ENCODE data around the gene STAG3. TPM values are rescaled to one million over a fixed set of nuclear protein-coding genes. Genes with fewer than 3 reads are reported as not detected.
A peak's percentile ranks its signal among the peaks of the same experiment; 100 is the strongest.

Gene STAG3
- total RNA-seq, 1 experiment from 2014 or later: 1.7 TPM

- Histone ChIP-seq H3K9me3 (ENCODE audit: control insufficient read depth, insufficient read depth, low read depth, low read length) (no peaks in the 10 kb centered on the region), H3K36me3 (ENCODE audit: control insufficient read depth, insufficient read depth, low read length) (no peaks in the 10 kb centered on the region), H3K4me1 (ENCODE audit: control insufficient read depth, insufficient read depth, low read length) (peaks cover 7% of the 10 kb centered on the region), H3K27me3 (ENCODE audit: control insufficient read depth, insufficient read depth, low read length) (no peaks in the 10 kb centered on the region), H3K4me3 (ENCODE audit: low read depth in 2 of 2, low read length in 2 of 2) (peak overlapping the region; percentile 39 to 71), H3K27ac (ENCODE audit: low read length) (0 out of 2 replicates have a peak overlapping the region, but pooled peaks have one; percentile 4)
- ChIA-PET POLR2A (no interaction called here), CTCF (interaction anchor here (0.6 kb wide), 1 partner anchor 10 kb away, joined by 4 read pairs; no protein-coding TSS in a partner anchor)
- in situ Hi-C loops (cut with HindIII; ENCODE audit: low pct_unique_long_range_greater_than_20kb, low sequenced_read_pairs) (no loop called here), intact Hi-C loops (cut with micrococcal nuclease; ENCODE audit: unreplicated experiment) (no loop called here)
- no peak for TF ChIP-seq TCF7L2 (IDR thresholded peaks at IDR 0.05; ENCODE audit: low read depth, low read length)
- no peak for TF ChIP-seq SIN3A (IDR thresholded peaks at IDR 0.05; ENCODE audit: borderline replicate concordance, insufficient read depth, low read depth, low read length)
- TF ChIP-seq REST (IDR thresholded peaks at IDR 0.05; ENCODE audit: insufficient read depth in 1 of 2, low read depth in 2 of 2, low read length in 1 of 2): no peak
- TF ChIP-seq POLR2AphosphoS5 (IDR thresholded peaks at IDR 0.05; ENCODE audit: low read depth, low read length): no peak
- TF ChIP-seq CTCF (IDR thresholded peaks at IDR 0.05): no peak
- no TSS peak for BruUV-seq (replicated peaks)
- ATAC-seq (no peak; the same call in 1 of the 2 replicates), DNase-seq (ENCODE audit: low read depth, low spot score) (no peak)
Observed at GRCh38 chr7:100167912-100168323, 9.8 kb upstream of the STAG3 start.

GRCh38 chr7:100169147-100169850 lies 8.4 kb upstream of the STAG3 start:
- intact Hi-C loops (cut with micrococcal nuclease; ENCODE audit: unreplicated experiment) (no loop called here), in situ Hi-C loops (cut with HindIII; ENCODE audit: low pct_unique_long_range_greater_than_20kb, low sequenced_read_pairs) (no loop called here)
- Histone ChIP-seq H3K27me3 (ENCODE audit: control insufficient read depth, insufficient read depth, low read length) (no peaks in the 10 kb centered on the region), H3K4me1 (ENCODE audit: control insufficient read depth, insufficient read depth, low read length) (peaks cover 7% of the 10 kb centered on the region), H3K9me3 (ENCODE audit: control insufficient read depth, insufficient read depth, low read depth, low read length) (no peaks in the 10 kb centered on the region), H3K36me3 (ENCODE audit: control insufficient read depth, insufficient read depth, low read length) (no peaks in the 10 kb centered on the region), H3K27ac (ENCODE audit: low read length) (no peak overlapping the region), H3K4me3 (ENCODE audit: low read depth in 2 of 2, low read length in 2 of 2) (no peak overlapping the region)
- ATAC-seq (no peak), DNase-seq (ENCODE audit: low read depth, low spot score) (no peak)
- POLR2A ChIA-PET: no interaction called here
- no TSS peak for BruUV-seq (replicated peaks)
- TF ChIP-seq POLR2AphosphoS5 (IDR thresholded peaks at IDR 0.05; ENCODE audit: low read depth, low read length): no peak
- TF ChIP-seq SIN3A (IDR thresholded peaks at IDR 0.05; ENCODE audit: borderline replicate concordance, insufficient read depth, low read depth, low read length): no peak
- TF ChIP-seq TCF7L2 (IDR thresholded peaks at IDR 0.05; ENCODE audit: low read depth, low read length): no peak
- TF ChIP-seq CTCF (IDR thresholded peaks at IDR 0.05): no peak
- TF ChIP-seq REST (IDR thresholded peaks at IDR 0.05; ENCODE audit: insufficient read depth in 1 of 2, low read depth in 2 of 2, low read length in 1 of 2): no peak
- CTCF ChIA-PET: no interaction called here

Measured in Panc1 (cell line).